HG03159 (cell line): Measurements from ENCODE around the gene BMF.

ENCODE experiments used
- ATAC-seq: cut with Tn5 transposase; IDR thresholded peaks from one replicate; pipeline ENCODE4 v1.9.1; 2021; ENCODE audit warnings: mild to moderate bottlenecking, moderate library complexity; ENCODE audit not compliant: unreplicated experiment

Gene BMF

DNA sequence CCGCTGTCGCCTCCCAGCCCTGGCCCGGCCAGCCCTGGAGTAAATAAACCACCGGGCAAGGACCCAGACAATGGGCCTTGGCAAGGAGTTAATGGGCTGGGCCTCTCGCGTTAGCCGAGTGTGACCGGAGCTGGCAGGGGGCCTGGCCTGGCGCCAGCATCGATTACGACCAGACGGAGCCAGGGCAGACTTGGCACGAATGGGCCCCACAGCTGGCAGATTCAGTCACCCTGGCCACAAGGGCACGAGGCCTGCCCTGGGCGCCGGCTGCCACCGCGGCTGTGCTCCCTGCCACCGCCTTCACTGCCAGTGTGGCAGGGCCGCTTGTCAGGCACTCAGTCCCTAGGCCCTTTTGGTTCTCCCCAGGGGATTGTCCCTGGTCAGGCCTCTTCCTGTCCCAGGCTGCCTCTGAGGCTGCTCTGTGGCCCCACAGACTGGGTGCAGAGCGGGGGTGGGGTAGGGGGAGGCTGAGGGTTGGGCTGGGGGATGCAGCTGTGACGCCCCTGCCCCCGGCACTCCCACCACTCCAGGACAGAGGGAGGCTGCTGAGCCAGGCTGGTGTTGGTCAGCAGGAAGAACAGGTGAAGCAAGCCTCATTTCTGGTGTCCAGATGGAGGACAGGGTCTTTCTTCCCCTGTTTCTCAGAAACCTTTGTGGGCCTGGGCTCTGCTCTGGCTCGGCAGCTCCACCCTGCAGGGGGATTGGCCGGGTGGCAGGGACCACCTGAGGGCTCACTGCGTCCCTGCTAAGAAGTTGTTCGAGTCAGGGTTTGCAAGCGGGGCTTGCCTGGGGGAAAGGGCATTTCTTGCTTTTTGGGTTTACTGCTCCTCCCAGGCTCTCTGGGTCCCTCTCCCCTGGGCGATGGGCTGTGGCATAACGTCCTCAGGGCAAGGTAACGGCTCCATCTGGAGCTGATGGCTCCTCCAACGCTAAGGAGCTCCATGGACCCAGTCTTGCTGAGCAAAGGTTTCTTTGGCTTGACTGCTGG is 39.2 kb downstream of the BMF start:
- ATAC-seq, result peak; percentile 38

DNA sequence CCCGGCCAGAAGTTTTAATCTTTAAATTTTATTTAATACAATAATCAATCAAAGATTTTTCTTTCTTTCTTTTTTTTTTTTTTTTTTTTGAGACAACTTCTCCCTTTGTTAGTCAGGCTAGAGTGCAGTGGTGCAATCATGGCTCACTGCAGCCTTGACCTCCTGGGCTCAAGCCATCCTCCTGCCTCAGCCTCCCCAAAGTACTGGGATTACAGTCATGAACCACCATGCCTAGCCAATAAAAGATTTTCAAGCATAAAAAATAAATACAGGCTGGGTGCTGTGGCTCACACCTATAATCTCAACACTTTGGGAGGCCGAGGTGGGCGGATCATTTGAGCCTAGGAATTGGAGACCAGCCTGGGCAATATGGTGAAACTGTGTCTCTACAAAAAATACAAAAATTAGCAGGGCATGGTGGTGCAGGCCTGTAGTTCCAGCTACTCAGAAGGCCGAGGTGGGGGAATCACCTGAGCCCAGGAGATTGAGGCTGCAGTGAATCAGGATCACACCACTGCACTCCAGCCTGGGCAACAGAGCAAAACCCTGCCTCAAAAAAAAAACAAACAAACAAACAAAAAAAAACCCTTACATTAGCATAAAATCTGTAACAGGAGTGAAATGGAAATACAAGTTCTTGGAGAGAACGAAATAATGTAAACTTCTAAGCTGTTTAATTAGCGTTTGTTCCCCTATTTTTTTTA is 40.6 kb downstream of the BMF start:
- no peak for ATAC-seq

DNA sequence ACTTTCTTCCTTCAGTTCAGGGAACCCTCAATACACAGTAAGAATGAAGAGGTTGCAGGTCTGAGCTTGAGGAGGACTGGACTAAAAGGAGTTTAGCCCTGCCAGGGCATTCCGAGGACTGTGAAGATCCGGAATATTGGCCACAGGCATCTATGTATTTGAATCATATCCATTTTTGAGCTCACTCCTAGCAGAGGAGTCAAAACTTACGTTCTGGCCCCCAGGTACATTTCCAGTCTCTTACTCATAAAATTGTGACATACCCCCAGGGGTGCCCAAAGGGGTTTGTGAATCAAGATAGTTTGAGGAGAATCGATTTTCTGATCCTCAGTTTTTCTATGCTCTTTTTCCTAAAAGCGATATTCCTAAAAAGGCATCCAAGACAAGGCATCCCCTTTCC is 42.1 kb downstream of the BMF start:
- ATAC-seq, result no peak

DNA sequence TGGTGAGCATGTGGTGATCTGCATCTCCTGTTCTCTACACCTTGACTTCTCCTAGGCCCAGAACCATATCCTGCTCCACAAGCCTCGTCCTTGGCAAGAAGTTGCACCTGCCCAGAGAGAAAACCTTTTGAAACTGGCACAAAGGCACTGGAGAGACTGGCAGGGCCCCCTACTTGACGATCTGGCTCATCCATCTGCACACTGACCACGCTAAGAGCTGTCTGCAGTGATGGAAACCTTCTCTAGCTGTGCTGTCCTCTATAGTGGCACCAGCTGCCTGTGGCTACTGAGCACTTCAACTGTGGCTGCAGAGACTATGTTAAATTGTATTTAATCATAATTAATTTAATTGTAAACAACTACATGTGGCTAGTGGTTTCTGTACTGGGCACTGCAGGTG is 43.5 kb downstream of the BMF start:
- ATAC-seq, result no peak

DNA sequence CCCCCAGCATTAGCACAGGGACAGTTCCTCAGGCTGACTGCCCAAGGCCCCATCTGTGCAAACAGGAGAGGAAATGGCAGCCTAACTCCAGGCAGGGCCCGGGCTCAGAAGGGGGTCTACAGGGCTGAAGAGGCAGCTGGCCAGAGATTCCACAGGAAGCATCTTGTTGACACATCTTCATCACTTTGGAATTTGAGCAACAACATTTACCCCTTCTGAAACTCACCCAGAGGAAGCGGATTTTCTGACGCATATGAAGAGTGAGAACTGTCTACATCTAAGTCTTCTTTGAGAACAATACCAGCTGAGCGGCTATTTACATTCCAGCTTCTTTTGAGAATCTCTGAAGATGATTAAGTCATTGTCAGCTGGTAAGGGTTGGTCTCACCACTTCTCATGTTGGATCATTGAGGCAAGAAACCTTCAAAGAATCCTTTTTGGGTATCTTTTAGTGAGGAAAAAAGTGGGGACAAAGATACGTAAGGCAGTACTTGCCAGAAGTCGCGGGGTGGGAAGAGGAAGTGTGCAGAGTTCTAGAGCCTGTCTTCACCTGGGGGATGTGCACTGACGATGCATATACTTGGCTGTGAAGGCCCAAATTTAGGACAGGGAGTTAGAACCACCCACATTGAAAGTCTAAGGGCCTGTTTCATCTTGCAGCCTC is 44.3 kb downstream of the BMF start:
- no peak for ATAC-seq

DNA sequence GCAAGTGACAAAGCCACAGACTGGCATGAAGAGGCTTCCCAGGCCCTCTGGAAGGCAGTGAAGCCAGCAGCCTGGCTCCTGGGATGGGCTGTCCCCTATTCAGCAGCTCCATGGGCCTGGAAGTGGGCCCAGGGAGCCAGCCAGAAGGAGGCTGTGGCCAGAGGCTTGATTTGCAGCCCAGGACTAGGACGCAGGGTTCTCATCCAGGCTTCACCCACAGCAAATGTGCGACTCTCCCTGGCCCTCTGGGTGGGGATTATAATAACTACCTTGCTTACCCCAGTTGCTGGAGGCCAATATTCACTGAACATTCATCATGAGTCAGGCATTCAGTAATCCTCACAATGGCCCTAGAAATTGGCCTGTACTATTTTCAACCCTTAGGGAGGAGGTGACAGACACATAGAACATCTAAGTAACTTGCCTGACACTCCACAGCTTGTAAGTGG is 45.1 kb downstream of the BMF start:
- no peak for ATAC-seq

DNA sequence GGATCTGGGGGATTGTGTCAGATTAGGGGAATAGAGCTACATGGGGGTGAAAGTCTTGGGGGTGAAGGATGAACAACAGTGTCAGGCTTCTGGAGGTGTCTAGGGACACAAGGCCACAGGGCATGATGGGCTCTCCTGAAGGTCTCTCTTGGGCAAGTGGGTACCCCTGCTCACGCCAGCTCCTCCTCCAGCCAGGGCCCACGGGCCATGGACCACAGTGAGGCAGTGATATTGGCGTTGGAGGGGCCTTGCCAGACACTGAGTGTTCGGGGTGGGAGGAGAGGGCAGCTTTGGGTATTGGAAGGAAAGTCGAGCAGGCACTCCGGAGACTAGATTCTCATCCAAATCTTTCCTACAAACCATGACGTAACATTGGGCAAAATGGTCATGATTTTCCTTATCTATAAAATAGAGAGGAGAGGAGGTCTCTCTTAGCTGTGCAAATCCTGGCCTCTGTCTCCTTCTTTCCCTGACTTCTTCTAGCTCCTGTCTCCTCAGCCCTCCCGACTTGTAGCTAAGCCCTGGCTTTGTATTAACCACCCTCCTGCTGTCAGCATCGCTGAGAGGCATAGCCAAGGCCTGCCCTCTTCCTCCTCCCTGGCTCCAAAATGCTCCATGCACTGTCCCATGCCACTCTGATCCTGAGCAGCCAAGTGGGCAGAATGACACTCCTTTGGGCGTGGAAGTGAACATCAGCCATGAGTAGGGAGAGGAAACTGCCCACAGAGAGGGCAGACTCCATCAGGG is 45.7 kb downstream of the BMF start:
- ATAC-seq, result no peak

DNA sequence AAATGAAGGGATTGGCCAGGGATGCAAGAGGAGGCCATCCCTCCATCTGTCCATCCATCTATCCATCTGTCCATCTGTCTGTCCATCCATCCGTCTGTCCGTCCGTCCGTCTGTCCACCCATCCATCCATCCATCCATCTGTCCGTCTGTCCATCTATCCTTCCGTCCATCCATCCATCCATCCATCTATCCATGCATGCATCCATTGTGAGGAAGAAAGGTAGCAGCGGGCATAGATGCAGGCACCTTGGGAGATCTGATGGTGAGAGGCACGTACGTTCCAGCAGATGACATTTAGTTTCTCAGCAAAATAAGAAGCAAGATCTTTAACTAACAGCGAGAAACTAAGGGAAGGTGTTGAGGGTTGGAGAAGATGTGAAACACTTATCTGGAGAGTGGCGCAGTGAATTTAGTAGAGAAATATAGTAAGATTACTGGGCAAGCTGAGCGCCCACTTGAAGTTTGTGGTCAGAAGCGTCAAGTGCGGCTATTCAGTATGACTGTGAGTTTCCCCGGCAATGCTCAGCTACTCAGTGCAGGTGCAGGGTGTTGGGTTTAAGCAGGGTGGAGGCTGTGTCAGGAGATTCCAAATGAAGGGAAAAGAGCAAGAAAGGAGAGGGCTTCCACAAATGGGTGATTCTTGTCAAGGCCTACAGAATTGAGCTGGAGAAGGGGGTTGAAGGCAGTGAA is 47.3 kb downstream of the BMF start:
- ATAC-seq, result no peak

DNA sequence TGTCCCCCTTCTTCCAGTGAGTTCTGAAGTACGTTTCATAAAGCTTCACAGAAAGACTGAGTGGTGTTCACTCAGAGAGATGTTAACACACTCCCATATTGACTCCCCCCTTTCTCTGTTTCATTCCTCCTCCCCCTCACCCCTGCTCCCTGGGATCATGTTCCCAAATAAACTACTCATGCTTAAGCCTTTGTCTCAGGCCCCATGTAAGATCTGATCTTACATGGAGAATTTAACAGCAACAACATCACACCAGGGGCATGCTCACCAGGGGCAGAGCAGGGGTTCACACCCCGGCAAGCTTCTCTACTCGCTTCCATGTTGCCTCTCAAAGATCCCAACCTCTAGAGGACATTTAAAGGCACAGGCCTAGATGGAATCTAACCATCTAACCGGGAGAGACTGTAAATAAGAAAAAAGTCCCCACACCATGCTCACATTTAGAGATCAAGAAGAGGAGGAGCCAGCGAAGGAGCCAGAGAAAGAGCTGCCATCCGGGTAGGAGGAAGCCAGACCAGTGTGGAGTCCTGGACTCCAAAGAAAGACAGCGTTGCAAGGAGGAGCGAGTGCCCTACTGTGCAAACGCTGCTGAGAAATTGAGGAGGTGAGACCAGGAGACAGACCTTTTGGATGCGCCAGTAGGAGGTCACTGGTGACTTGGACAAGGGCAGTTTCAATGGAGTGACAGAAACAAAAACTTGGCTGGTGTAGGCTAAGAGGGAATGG is 48.3 kb downstream of the BMF start:
- no peak for ATAC-seq

DNA sequence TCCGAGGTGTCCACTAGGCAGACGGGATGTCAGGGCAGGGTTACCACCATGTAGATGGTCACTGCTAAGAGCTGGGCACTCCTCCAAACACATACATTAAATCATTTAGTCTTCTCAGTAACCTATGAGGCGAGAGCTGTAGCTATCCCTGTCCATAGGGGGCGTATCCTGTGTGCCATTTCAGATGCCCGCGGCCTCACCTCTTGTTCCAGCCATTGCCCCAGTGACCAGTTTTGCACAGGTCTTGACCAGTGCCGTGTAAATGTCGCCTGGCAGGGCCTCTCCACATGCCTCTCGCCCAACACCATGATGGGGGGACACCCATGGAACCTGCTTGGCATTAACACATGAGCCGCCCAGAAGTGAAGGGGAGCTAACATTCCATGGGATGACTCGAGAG is 48.9 kb downstream of the BMF start:
- no peak for ATAC-seq

DNA sequence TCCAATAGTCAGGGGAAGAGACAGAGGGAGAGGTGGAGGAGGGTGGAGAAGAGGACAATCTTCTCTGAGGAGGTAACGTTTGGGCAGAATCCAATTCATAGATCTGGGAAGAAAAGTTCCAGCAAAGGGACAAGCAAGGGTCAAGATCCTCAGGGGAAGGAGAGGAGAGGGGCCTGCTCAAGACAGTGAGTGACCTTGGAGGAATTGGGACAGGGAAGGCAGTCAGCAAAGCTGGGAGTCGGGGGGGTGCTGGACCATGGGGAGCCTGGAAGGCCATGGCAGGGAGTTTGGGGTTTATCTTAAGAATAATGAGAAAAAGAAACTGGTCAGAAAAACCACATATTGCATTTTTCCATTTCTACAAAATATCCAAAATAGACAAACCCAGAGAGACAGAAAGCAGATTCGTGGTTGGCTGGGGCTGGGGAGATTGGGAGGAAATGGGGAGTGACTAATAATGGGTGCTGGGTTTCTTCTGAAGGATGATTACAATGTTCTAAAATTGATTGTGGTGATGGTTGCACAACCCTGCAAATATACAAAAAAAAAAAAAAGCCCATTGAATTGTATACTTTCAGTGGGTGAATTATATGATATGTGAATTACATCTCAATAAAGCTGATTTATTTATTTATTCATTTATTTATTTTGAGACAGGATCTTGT is 50.1 kb downstream of the BMF start:
- no peak for ATAC-seq

DNA sequence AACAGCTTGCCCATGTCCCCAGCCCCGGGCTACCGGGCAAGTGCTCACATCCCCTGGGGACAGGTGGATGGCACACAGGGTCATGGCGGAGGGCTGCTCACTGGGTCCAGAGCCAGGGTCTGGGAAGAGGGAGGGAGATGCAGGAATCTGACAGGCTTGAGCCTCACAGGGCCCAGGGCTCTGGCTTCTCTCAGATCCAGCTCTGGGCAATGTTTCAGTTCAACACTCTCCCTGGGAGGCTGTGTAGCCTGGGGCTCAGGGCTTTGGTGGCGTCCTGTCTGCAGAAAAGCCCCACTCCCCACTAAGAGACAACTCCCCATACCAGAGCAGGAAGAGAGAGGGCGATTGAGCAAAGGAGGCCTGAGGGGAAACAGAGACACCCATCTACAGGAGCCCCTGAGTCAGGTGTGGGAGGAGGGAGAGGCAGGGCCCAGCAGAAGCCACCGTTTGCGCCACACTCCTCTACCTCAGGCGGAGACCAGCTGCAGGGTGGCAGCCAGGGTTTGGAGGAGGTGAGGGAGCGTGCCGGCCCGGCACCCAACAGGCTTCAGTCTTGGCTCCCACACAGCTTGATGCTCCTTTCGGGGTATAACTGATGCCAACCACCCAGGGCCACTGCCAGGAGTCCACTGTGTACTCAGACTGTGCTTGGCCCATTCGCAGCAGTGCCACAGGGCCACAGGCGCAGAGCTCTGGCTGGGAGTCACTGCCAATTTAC is 52.9 kb downstream of the BMF start:
- ATAC-seq, result no peak

DNA sequence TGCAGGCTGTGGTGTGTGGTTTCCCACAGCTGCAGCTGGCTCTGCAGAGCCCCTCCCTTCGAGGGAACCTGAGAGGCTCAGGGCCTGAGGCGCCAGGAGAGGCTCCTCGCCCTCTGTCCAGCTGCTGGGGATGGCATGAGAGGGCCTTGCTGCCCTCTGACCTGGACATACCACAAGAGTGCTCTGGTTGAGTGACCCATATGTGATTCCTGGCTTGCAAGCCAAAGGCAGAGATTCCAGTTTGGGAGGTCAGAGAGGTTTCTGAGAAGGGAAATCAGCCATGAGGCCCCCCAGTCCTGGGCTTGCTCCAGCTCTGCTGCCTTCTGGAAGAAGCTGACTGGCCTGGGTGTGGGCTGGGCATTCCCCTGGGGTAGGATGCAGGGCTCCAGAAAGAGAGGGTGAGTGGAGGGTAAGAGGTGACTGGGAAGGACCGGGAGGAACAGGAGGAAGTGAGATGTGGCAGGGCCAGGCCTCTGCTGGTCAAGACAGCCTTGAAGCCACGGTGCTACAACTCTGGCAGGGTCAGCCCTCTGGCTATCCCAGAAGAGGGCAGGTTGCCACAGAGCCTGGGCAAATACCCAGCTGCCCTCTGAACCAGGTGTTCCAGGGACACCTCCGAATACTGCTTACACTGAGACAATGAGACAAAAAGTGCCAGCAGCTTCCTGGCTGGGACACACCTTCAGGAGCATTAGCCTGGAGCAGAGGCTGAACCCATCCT is 53.7 kb downstream of the BMF start:
- peak; percentile 58 for ATAC-seq

DNA sequence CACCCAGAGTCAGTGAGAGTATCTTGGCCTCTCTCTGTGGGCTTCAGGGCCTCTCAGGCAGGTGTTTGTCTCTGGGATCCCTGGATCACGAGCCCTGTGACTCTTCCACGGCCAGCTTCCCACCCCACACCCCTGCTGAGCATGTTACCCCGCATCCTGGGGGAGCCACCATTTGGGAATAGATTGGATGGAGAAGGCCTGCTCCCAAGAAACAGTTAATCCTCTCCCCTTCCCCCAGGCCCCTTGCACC is 54.1 kb downstream of the BMF start:
- ATAC-seq, result peak; percentile 34

DNA sequence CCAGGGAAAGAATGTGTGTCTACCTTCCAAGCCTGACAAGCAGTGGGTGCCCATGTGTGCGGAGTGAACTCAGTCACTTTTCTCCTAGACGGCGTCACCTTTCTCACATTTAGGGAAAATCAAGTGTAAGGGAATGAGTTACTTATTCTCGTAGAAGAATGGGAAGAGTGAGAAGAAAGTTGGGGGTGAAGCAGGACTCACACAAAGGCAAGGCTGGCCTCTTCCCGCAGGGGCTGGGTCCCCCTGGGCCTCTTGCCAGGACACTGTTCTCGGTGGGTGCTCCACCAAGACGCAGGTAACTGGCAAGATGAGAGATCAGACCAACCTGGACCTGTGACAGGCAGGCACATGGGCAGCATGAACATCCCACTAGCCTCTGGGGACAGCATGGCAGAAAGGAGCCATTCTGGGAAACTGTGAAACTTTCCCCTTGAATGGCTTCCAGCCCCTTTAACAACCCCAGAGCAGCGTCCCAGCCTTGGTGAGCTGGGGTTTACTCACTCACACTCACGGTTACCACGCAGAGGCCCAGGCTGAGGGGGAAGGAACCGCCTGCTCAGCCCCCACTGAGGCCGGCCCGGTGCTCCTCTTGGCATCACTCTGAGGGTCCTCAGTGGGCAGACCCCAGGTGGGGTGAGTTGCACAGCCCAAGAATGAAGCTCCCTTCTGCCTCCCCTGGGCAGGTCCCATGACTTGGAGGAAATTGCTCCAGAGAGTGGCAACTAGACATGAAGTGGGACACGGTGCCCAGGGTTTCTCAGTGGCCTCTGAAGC is 54.7 kb downstream of the BMF start:
- ATAC-seq, result peak; percentile 26

DNA sequence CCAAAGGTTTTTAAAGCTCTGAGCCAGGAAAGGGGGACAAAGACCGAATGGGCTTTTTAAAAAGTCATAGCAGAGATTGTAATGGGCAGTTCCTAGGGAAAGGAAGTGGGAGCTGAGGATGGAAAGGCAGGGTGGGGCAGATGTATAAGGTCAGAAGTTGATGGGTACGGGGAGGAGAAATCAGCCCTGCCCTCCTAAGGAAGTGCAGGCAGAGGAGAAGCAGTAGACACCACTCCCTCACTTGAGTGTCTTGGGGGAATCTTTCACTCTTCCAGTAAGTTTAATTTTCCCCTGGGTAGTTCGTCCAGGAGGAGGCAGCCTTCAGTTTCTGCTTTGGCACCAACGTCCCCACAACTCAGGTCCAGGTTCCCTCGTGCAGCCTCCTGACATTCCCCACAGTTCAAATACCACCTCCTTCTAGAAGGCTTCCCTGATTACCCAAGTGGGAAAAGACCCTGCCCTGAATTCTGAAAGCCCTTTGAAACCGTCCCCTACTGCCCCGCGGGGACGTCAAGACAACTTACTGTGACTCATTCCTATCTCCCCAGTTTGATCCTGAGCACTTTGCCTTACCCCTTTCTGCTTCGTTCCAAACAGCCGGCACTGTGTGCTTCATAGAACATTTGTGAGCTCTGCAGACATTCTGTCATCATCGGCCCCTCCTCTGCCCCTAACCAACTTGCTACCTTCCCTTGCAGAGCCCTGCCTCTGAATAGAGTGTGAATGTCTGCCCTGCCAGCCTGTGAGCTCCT is 55.4 kb downstream of the BMF start:
- ATAC-seq, result no peak

DNA sequence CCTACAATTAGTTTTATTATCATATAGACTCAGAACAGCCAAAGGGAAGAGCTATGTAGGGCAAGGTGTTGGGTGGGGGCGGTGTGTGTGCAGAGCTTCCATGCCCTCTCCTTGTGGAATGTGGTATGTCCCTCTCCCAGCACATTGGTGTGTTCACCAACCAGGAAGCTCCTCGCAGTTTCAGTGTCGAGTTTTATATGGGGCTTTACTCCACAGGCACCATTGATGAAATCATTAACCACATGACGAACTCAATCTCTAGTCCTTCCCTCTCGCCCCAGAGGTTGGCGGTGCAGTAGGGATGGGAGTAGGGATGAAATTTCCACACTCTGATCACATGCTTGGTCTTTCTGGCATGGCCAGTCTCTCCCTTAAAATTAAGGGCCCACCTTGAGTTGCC is 56.1 kb downstream of the BMF start:
- ATAC-seq, result no peak
